OCI-LY3 (cell line): Measurements from ENCODE around the gene FAM83B.
"Not testable (repeated sequence)": the region's sequence is repeated elsewhere in the genome, so short reads cannot be mapped to it uniquely, and the experiment has no call there.

Experiments used
- H2AFZ ChIP-seq: fragments of 200-600, 300-600 bp; shearing (Covaris generic); 2 replicates; pipeline ENCODE4 v1.6.0; 2014; ENCODE audit warnings: antibody characterized with exemption, low read depth, low read length
- H3K27ac ChIP-seq: fragments of 200-600, 300-600 bp; sonication (generic); 2 replicates; pipeline ENCODE4 v1.5.1; 2014; ENCODE audit warnings: mild to moderate bottlenecking, low read length, moderate library complexity, mixed read lengths
- H3K27me3 ChIP-seq: fragments of 200-600, 300-600 bp; sonication (generic); 2 replicates; pipeline ENCODE4 v1.6.1; 2014; ENCODE audit warnings: low read depth, low read length, mixed read lengths
- H3K36me3 ChIP-seq: fragments of 200-600, 300-600 bp; sonication (generic); replicated peaks from 2 replicates; pipeline ENCODE3; 2014; ENCODE audit warnings: low read depth, low read length, mixed read lengths
- H3K4me1 ChIP-seq: fragments of 300-600, 200-600 bp; sonication (generic); 2 replicates; pipeline ENCODE4 v1.6.1; 2014; ENCODE audit warnings: low read length, mixed read lengths
- H3K4me2 ChIP-seq: fragments of 200-600, 300-600 bp; sonication (generic); 2 replicates; pipeline ENCODE4 v1.6.1; 2014; ENCODE audit warnings: low read length, mixed read lengths
- H3K4me3 ChIP-seq: fragments of 300-600, 200-600 bp; sonication (generic); 2 replicates; pipeline ENCODE4 v1.5.1; 2014; ENCODE audit warnings: antibody characterized with exemption, mild to moderate bottlenecking, low read length, moderate library complexity
- H3K79me2 ChIP-seq: fragments of 300-600, 200-600 bp; shearing (Covaris generic); 2 replicates; pipeline ENCODE4 v1.6.1; 2014; ENCODE audit warnings: mild to moderate bottlenecking, low read length, mixed read lengths
- H3K9ac ChIP-seq: fragments of 300-600, 200-600 bp; shearing (Covaris generic); 2 replicates; pipeline ENCODE4 v1.6.0; 2014; ENCODE audit warnings: mild to moderate bottlenecking, low read length, moderate library complexity
- H3K9me3 ChIP-seq: fragments of 200-600, 300-600 bp; shearing (Covaris generic); 2 replicates; pipeline ENCODE4 v1.6.1; 2014; ENCODE audit warnings: low read length, mixed read lengths; ENCODE audit not compliant: insufficient read depth
- H4K20me1 ChIP-seq: fragments of 200-600, 300-600 bp; sonication (generic); 2 replicates; pipeline ENCODE4 v1.6.1; 2016; ENCODE audit warnings: low read length, mixed read lengths; ENCODE audit not compliant: insufficient read depth
- EZH2phosphoT487 ChIP-seq: fragments of 200-600 bp; shearing (Covaris generic); IDR thresholded peaks from 2 replicates; pipeline ENCODE4 v1.6.1; 2018; ENCODE audit warnings: antibody characterized with exemption, mixed run types, low read depth
- TF ChIP-seq, protein P1 (sequence below): fragments of 200-600, 300-600 bp; sonication (generic); IDR thresholded peaks from 2 replicates; pipeline ENCODE4 v1.5.1; 2014; ENCODE audit warnings: antibody characterized with exemption, low read length, low read depth

The FAM83B gene

DNA sequence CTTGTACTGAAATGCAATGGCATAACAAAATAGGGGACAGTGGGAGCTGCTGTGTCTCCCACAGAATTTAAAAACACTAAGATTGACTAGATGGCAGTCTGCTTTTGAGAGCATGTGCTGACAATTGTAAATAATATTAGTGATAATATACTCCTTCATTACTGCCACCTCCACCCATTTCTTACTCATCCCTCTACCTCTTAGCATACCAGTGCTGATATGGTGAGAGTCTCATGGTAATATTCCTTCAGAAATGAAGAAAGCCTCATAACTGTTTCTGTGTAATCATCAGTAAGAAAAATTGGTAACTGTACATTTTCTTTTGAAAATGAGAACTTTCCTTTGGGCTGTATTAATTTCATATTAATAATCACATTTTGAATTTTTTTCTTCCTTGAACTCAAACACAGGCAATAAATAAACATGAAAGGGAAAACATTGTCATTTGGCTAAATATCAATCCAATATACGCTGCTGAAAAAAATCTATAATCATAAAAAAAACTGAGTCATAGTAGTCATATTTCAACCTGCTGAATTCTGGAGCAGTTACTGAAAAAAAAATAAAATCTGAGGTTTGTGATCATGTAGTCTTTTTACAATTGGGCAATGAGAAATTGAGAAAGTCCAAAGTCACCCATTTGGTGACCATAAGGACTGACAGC, 34.6 kb downstream of the FAM83B start:
- no peak overlapping the region for H3K9ac ChIP-seq
- peaks cover 18% of the 10 kb centered on the region for H3K4me1 ChIP-seq
- TF ChIP-seq EZH2phosphoT487: no peak
- TF ChIP-seq, protein P1, sequence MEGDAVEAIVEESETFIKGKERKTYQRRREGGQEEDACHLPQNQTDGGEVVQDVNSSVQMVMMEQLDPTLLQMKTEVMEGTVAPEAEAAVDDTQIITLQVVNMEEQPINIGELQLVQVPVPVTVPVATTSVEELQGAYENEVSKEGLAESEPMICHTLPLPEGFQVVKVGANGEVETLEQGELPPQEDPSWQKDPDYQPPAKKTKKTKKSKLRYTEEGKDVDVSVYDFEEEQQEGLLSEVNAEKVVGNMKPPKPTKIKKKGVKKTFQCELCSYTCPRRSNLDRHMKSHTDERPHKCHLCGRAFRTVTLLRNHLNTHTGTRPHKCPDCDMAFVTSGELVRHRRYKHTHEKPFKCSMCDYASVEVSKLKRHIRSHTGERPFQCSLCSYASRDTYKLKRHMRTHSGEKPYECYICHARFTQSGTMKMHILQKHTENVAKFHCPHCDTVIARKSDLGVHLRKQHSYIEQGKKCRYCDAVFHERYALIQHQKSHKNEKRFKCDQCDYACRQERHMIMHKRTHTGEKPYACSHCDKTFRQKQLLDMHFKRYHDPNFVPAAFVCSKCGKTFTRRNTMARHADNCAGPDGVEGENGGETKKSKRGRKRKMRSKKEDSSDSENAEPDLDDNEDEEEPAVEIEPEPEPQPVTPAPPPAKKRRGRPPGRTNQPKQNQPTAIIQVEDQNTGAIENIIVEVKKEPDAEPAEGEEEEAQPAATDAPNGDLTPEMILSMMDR: no peak
- H3K79me2 ChIP-seq: no peaks in the 10 kb centered on the region
- H3K27me3 ChIP-seq: peaks cover 18% of the 10 kb centered on the region
- H4K20me1 ChIP-seq: no peaks in the 10 kb centered on the region
- no peak overlapping the region for H3K4me2 ChIP-seq
- no peak overlapping the region for H3K27ac ChIP-seq
- H2AFZ ChIP-seq: no peak overlapping the region
- no peaks in the 10 kb centered on the region for H3K9me3 ChIP-seq
- H3K4me3 ChIP-seq: no peak overlapping the region
- no peaks in the 10 kb centered on the region for H3K36me3 ChIP-seq

DNA sequence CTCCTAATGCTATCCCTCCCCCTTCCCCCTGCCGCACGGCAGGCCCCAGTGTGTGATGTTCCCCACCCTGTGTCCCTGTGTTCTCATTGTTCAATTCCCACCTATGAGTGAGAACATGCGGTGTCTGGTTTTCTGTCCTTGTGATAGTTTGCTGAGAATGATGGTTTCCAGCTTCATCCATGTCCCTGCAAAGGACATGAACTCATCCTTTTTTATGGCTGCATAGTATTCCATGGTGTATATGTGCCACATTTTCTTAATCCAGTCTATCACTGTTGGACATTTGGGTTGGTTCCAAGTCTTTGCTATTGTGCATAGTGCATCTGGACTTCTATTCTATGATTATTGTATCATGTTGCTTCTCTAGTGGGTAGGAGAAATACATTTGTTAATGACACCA, 35.3 kb downstream of the FAM83B start:
- H4K20me1 ChIP-seq, H2AFZ ChIP-seq, H3K4me3 ChIP-seq, H3K79me2 ChIP-seq, H3K27ac ChIP-seq, H3K36me3 ChIP-seq, H3K4me2 ChIP-seq, H3K9me3 ChIP-seq, H3K9ac ChIP-seq: not testable (repeated sequence)
- peaks cover 15% of the 10 kb centered on the region for H3K27me3 ChIP-seq
- peaks cover 18% of the 10 kb centered on the region for H3K4me1 ChIP-seq

DNA sequence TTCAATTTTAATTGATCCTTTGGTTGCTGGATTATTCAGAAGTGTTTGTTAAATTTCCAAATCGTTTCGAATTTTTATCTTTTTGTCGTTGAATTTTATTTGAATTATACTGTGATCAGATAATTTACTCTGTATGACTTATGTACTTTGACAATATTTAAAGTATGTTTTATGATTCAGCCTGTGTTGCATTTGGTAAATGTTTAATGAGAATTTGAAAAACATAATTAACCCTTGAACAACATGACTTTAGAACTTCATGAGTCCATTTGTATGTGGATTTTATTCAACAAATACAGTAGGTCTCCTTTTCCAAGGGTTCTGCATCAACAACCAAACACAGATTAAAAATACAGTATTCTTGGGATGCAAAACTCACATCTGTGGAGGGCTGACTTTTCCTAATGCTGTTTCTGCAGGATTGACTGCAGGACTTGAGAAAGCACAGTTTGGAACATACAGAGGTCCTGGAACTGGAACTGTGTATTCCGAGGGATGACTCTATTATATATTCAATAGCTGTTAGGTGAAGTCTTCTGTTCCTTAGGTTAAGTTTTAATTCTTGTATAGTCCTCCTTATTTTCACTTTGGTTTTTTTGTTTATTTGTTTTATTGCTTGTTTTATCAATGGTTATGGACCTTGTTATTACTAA, 40.5 kb downstream of the FAM83B start:
- Histone ChIP-seq H3K4me3 (no peak overlapping the region), H3K4me1 (no peaks in the 10 kb centered on the region), H3K4me2 (no peak overlapping the region), H3K27me3 (no peaks in the 10 kb centered on the region), H2AFZ (no peak overlapping the region), H3K36me3 (no peaks in the 10 kb centered on the region), H3K79me2 (no peaks in the 10 kb centered on the region), H4K20me1 (no peaks in the 10 kb centered on the region), H3K9me3 (no peaks in the 10 kb centered on the region), H3K27ac (no peak overlapping the region), H3K9ac (no peak overlapping the region)
- TF ChIP-seq, protein P1: no peak
- TF ChIP-seq EZH2phosphoT487: no peak

DNA sequence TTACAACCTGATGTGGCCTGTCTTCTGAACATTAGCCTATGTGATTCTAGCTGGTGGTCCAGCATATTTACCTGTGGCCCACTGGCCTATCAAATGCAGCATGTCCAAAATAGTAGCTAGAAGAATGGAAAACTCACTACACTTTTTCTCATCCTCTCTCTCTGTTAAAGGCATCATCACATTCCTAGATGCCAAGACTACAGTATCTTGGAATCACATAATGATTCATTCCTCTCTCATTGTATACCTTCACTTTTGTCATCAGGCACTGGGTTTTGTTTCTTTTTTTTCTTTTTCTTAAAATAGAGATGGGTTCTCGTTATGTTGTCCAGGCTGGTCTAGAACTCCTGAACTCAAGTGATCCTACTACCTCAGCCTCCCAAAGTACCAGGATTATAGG, 45.0 kb downstream of the FAM83B start:
- no peak overlapping the region for H3K27ac ChIP-seq
- no peak overlapping the region for H2AFZ ChIP-seq
- H3K9ac ChIP-seq: no peak overlapping the region
- H3K27me3 ChIP-seq: no peaks in the 10 kb centered on the region
- no peaks in the 10 kb centered on the region for H3K9me3 ChIP-seq
- H3K79me2 ChIP-seq: no peaks in the 10 kb centered on the region
- no peaks in the 10 kb centered on the region for H3K36me3 ChIP-seq
- no peaks in the 10 kb centered on the region for H4K20me1 ChIP-seq
- no peaks in the 10 kb centered on the region for H3K4me1 ChIP-seq
- no peak overlapping the region for H3K4me2 ChIP-seq
- no peak overlapping the region for H3K4me3 ChIP-seq
- no peak for TF ChIP-seq EZH2phosphoT487
- TF ChIP-seq, protein P1: no peak
